HCT116 (cell line): Measurements from ENCODE around the gene MLXIPL. TPM values are rescaled to one million over a fixed set of nuclear protein-coding genes. Genes with fewer than 3 reads are reported as not detected.
A peak's percentile ranks its signal among the peaks of the same experiment; 100 is the strongest.

Experiments
- ATAC-seq: fragments of 200-7000 bp; cut with Tn5 transposase; 2 replicates; pipeline ENCODE4 v1.9.1; 2020; ENCODE audit warnings: mild to moderate bottlenecking, moderate library complexity
- BruUV-seq: library from RNA; stranded (reverse); fragments of 400-500 nt; replicated peaks from 2 replicates; lab custom pipeline; 2021; lab: Mats Ljungman, UMichigan
- CTCF ChIA-PET: fragments of 300-600 bp; sonication (Branson Sonifier 250); formaldehyde crosslinking; loops from one replicate; lab custom pipeline; 2021; ENCODE audit warnings: antibody characterized with exemption; lab: Charles Lee
- POLR2A ChIA-PET: fragments of 300-600, 350-600 bp; sonication (Branson Sonifier 250); formaldehyde crosslinking; loops from one replicate; lab custom pipeline; 2021; ENCODE audit warnings: antibody characterized with exemption; lab: Charles Lee
- RAD21 ChIA-PET, 2 experiments: fragments of 300-600 bp; sonication (Branson Sonifier 250); formaldehyde crosslinking; loops; one replicate each; lab custom pipeline; 2023; ENCODE audit warnings: low total read pairs in 2 of 2; ENCODE audit not compliant: uncharacterized antibody in 2 of 2, unreplicated experiment in 2 of 2, low non-redundant PET in 1 of 2; lab: Charles Lee
- DNase-seq: peaks from one replicate; pipeline ENCODE4 v3.0.0-alpha.2; 2010; ENCODE audit warnings: low read depth, low spot score
- H2AFZ ChIP-seq: fragments of 200-600 bp; shearing (Covaris generic), sonication (generic); 2 replicates; pipeline ENCODE4 v1.6.1; 2017; ENCODE audit warnings: low read depth, mixed run types, mixed read lengths, antibody characterized with exemption, low read length; ENCODE audit not compliant: poor library complexity, severe bottlenecking
- H3K27ac ChIP-seq: 2 replicates; pipeline ENCODE4 v1.5.1; 2012; ENCODE audit warnings: low read depth, low read length
- H3K27me3 ChIP-seq: fragments of 200-600 bp; sonication (generic); 2 replicates; pipeline ENCODE4 v1.6.1; 2016; ENCODE audit warnings: mixed run types, low read length, mixed read lengths; ENCODE audit not compliant: insufficient read depth
- H3K36me3 ChIP-seq, 2 experiments: fragments of 200-500 bp in 1 of 2; fragments of 200-600 bp in 1 of 2; sonication (Bioruptor generic) in 1 of 2; sonication (generic) in 1 of 2; 2 replicates each; pipeline versions ENCODE4 v1.5.1 to v1.6.1; 2014 to 2016; ENCODE audit warnings: low read length in 2 of 2, inconsistent platforms in 1 of 2, mixed read lengths in 1 of 2, mixed run types in 1 of 2; ENCODE audit not compliant: insufficient read depth in 2 of 2, control insufficient read depth in 1 of 2
- H3K4me1 ChIP-seq, 2 experiments: fragments of 200-600 bp in 1 of 2; sonication (generic) in 1 of 2; 2 replicates each; pipeline versions ENCODE4 v1.5.1 to v1.6.1; 2012 to 2017; ENCODE audit warnings: low read length in 2 of 2, inconsistent platforms in 1 of 2, mild to moderate bottlenecking in 1 of 2, mixed read lengths in 1 of 2, mixed run types in 1 of 2, moderate library complexity in 1 of 2; ENCODE audit not compliant: insufficient read depth in 2 of 2, control insufficient read depth in 1 of 2
- H3K4me2 ChIP-seq: fragments of 200-600 bp; sonication (generic); 2 replicates; pipeline ENCODE4 v1.6.1; 2017; ENCODE audit warnings: mixed run types, low read length, mixed read lengths
- H3K4me3 ChIP-seq, 2 experiments: fragments of 200-600 bp in 1 of 2; sonication (generic) in 1 of 2; replicated peaks in 1 of 2; 2 replicates each; pipeline ENCODE4 v1.5.1; 2011 to 2016; ENCODE audit warnings: low read length in 2 of 2, control low read depth in 1 of 2, low read depth in 1 of 2, mild to moderate bottlenecking in 1 of 2, mixed read lengths in 1 of 2, mixed run types in 1 of 2
- H3K79me2 ChIP-seq: fragments of 200-600 bp; sonication (generic); 2 replicates; pipeline ENCODE4 v1.6.1; 2017; ENCODE audit warnings: mild to moderate bottlenecking, mixed run types, low read length, moderate library complexity, mixed read lengths; ENCODE audit not compliant: insufficient read depth
- H3K9ac ChIP-seq: fragments of 200-600 bp; sonication (generic); 2 replicates; pipeline ENCODE4 v1.6.1; 2016; ENCODE audit warnings: low read length, mixed read lengths
- H3K9me2 ChIP-seq: fragments of 200-600 bp; sonication (generic), shearing (Covaris generic); 2 replicates; pipeline ENCODE4 v1.6.1; 2017; ENCODE audit warnings: mixed run types, mild to moderate bottlenecking, moderate library complexity; ENCODE audit not compliant: insufficient read depth
- H3K9me3 ChIP-seq, 2 experiments: fragments of 200-500 bp in 1 of 2; fragments of 200-600 bp in 1 of 2; sonication (Bioruptor generic) in 1 of 2; sonication (generic) in 1 of 2; 2 replicates each; pipeline ENCODE4 v1.6.1; 2014 to 2017; ENCODE audit warnings: low read length in 2 of 2, mixed read lengths in 2 of 2, inconsistent platforms in 1 of 2, low read depth in 1 of 2, mild to moderate bottlenecking in 1 of 2, mixed run types in 1 of 2, moderate library complexity in 1 of 2; ENCODE audit not compliant: control insufficient read depth in 1 of 2, insufficient read depth in 1 of 2
- H4K20me1 ChIP-seq: fragments of 200-600 bp; sonication (generic), shearing (Covaris generic); 2 replicates; pipeline ENCODE4 v1.6.1; 2017; ENCODE audit warnings: mixed run types, mild to moderate bottlenecking, moderate library complexity; ENCODE audit not compliant: insufficient read depth
- ELF1 ChIP-seq: IDR thresholded peaks from 2 replicates; pipeline ENCODE4 v1.6.1; 2012; ENCODE audit warnings: low read depth, borderline replicate concordance
- EZH2 ChIP-seq: fragments of 200-600 bp; sonication (generic); IDR thresholded peaks from 2 replicates; pipeline ENCODE4 v1.6.1; 2017; ENCODE audit warnings: antibody characterized with exemption, mixed run types
- FOSL1 ChIP-seq: IDR thresholded peaks from 2 replicates; pipeline ENCODE4 v1.6.1; 2012; ENCODE audit warnings: low read depth
- POLR2A ChIP-seq: IDR thresholded peaks from 2 replicates; pipeline ENCODE4 v1.7.0; 2011; ENCODE audit warnings: borderline replicate concordance; ENCODE audit not compliant: insufficient read depth, insufficient read length; ENCODE audit errors: extremely low read depth
- POLR2AphosphoS5 ChIP-seq: IDR thresholded peaks from 2 replicates; pipeline ENCODE4 v1.6.1; 2011; ENCODE audit warnings: mild to moderate bottlenecking, low read depth, low read length, moderate library complexity
- RAD21 ChIP-seq: IDR thresholded peaks from 2 replicates; pipeline ENCODE4 v1.6.1; 2012; ENCODE audit warnings: low read depth, mild to moderate bottlenecking
- SP1 ChIP-seq: IDR thresholded peaks from 2 replicates; pipeline ENCODE4 v1.6.1; 2012; ENCODE audit warnings: low read depth
- intact Hi-C: fragments of 100-400 bp; cut with micrococcal nuclease; formaldehyde crosslinking; loops from 2 replicates; pipeline ENCODE4 v1.10.0; 2022
- total RNA-seq: library from RNA; stranded (reverse); gene quantifications from one replicate; pipeline ENCODE4 v1.2.1, GENCODE V29; 2021; ENCODE audit not compliant: unreplicated experiment
- TF ChIP-seq, protein P1 (sequence below), 3 experiments: fragments of 200-600 bp in 1 of 3; sonication (generic) in 1 of 3; IDR thresholded peaks in 2 of 3; conservative IDR thresholded peaks in 1 of 3; 2 replicates each; pipeline ENCODE4 v1.5.1; 2012 to 2017; ENCODE audit warnings: low read depth in 2 of 3, low read length in 2 of 3, antibody characterized with exemption in 1 of 3, borderline replicate concordance in 1 of 3, control low read depth in 1 of 3, mild to moderate bottlenecking in 1 of 3, mixed read lengths in 1 of 3, mixed run types in 1 of 3, moderate library complexity in 1 of 3; ENCODE audit not compliant: insufficient read depth in 1 of 3

The MLXIPL gene
- total RNA-seq, 1 experiment from 2014 or later, result 79.4 TPM

DNA sequence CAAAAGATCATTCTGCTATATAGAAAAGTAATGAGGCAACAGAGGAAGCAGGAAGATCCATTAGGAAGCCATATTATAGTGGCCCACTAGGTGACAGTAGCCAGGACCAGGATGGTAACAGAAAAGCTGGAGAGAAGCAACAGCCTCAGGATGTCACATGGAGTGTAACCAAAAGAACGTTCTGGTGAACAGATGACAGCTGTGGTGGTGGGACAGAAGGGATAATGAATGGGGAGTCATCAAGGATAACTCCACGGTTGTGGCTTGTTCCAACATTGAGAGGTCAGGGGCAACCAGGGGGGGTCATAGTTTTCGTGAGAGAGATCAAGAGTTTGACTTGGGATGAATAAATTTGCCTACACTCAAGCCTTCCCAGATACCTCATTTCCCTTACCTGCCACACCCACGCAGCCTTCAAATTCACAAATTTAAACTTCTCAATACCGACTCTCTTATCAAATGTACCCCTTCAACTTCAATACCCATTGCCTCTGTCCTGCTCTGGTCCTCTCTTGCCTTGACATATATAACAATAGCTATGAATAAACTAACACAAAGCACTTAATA is 55.2 kb downstream of the MLXIPL start:
- BruUV-seq, result no TSS peak
- Histone ChIP-seq H3K9ac (no peak overlapping the region), H3K9me3 (no peaks in the 10 kb centered on the region), H3K4me1 (peaks cover 1 to 7% of the 10 kb centered on the region in 2 experiments; a peak in 3 of 4 replicates), H3K4me2 (no peak overlapping the region), H3K4me3 (no peak overlapping the region), H3K36me3 (peaks cover 41 to 46% of the 10 kb centered on the region in 2 experiments), H4K20me1 (no peaks in the 10 kb centered on the region), H3K27me3 (no peaks in the 10 kb centered on the region), H2AFZ (no peak overlapping the region), H3K9me2 (no peaks in the 10 kb centered on the region), H3K79me2 (peaks cover 16% of the 10 kb centered on the region; the same call in 1 of the 2 replicates)
- RAD21 ChIA-PET, result no interaction called here
- intact Hi-C loops, result no loop called here
- no peak for ATAC-seq
- POLR2A ChIA-PET, result interaction anchor here (4.3 kb wide), 1 partner anchor 9 kb away, joined by 18 read pairs; the partner anchor contains the start of gene TBL2
- CTCF ChIA-PET, result no interaction called here
- DNase-seq, result no peak
- TF ChIP-seq FOSL1 (no peak), POLR2AphosphoS5 (peak; percentile 27; the same call in 1 of the 2 replicates), ELF1 (no peak), EZH2 (no peak), SP1 (no peak), POLR2A (no peak), RAD21 (no peak)
- TF ChIP-seq, protein P1, sequence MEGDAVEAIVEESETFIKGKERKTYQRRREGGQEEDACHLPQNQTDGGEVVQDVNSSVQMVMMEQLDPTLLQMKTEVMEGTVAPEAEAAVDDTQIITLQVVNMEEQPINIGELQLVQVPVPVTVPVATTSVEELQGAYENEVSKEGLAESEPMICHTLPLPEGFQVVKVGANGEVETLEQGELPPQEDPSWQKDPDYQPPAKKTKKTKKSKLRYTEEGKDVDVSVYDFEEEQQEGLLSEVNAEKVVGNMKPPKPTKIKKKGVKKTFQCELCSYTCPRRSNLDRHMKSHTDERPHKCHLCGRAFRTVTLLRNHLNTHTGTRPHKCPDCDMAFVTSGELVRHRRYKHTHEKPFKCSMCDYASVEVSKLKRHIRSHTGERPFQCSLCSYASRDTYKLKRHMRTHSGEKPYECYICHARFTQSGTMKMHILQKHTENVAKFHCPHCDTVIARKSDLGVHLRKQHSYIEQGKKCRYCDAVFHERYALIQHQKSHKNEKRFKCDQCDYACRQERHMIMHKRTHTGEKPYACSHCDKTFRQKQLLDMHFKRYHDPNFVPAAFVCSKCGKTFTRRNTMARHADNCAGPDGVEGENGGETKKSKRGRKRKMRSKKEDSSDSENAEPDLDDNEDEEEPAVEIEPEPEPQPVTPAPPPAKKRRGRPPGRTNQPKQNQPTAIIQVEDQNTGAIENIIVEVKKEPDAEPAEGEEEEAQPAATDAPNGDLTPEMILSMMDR (IDR thresholded peaks at IDR 0.05 in 2 of 3, conservative IDR thresholded peaks at IDR 0.05 in 1 of 3; ENCODE audit: borderline replicate concordance in 1 of 3, insufficient read depth in 1 of 3, low read depth in 2 of 3, low read length in 2 of 3), result peak in 2 of 3 experiments; percentile 10 to 27; a peak in 2 of 6 replicates
- TF ChIP-seq, all 23 proteins: peak for 2
- H3K27ac ChIP-seq, result no peak overlapping the region
